NT2/D1 (cell line): ENCODE results near the gene GNAL.
A peak's percentile ranks its signal among the peaks of the same experiment; 100 is the strongest.
"Not testable (repeated sequence)": the region's sequence is repeated elsewhere in the genome, so short reads cannot be mapped to it uniquely, and the experiment has no call there.

ENCODE experiments used
- DNase-seq: peaks from one replicate; pipeline ENCODE4 v3.0.0-alpha.2; 2011; ENCODE audit warnings: low read depth, low spot score
- H3K27me3 ChIP-seq: 2 replicates; pipeline ENCODE4 v1.6.0; 2011; ENCODE audit warnings: mild to moderate bottlenecking; ENCODE audit not compliant: insufficient read length, insufficient read depth
- H3K36me3 ChIP-seq: 2 replicates; pipeline ENCODE4 v1.6.1; 2011; ENCODE audit warnings: mild to moderate bottlenecking, low read length, mixed read lengths; ENCODE audit not compliant: insufficient read depth, insufficient read length
- H3K4me1 ChIP-seq: 2 replicates; pipeline ENCODE4 v1.5.1; 2011; ENCODE audit not compliant: insufficient read depth, insufficient read length
- H3K4me3 ChIP-seq: 2 replicates; pipeline ENCODE4 v1.5.1; 2011; ENCODE audit warnings: low read depth; ENCODE audit not compliant: insufficient read length
- H3K9ac ChIP-seq: 2 replicates; pipeline ENCODE4 v1.6.0; 2011; ENCODE audit warnings: low read depth; ENCODE audit not compliant: insufficient read length
- H3K9me3 ChIP-seq: 2 replicates; pipeline ENCODE4 v1.5.1; 2011; ENCODE audit warnings: mild to moderate bottlenecking, low read length; ENCODE audit not compliant: insufficient read depth
- SUZ12 ChIP-seq: IDR thresholded peaks from 2 replicates; pipeline ENCODE4 v1.6.1; 2011; ENCODE audit not compliant: insufficient read length, insufficient read depth; ENCODE audit errors: extremely low read depth
- YY1 ChIP-seq: IDR thresholded peaks from 2 replicates; pipeline ENCODE4 v1.6.1; 2011; ENCODE audit not compliant: insufficient read length, insufficient read depth
- ZNF274 ChIP-seq: IDR thresholded peaks from 2 replicates; pipeline ENCODE4 v1.6.1; 2011; ENCODE audit warnings: mild to moderate bottlenecking, low read depth, low read length

Gene GNAL

GRCh38 chr18:11849841-11850634 lies 161.0 kb downstream of the GNAL start:
- peaks cover 5% of the 10 kb centered on the region for H3K36me3 ChIP-seq
- H3K27me3 ChIP-seq = no peaks in the 10 kb centered on the region
- H3K4me1 ChIP-seq = peaks cover 3% of the 10 kb centered on the region
- H3K4me3 ChIP-seq = no peak overlapping the region
- TF ChIP-seq ZNF274 (no peak), SUZ12 (no peak), YY1 (no peak)
- no peak for DNase-seq
- H3K9me3 ChIP-seq = no peaks in the 10 kb centered on the region
- H3K9ac ChIP-seq = no peak overlapping the region

DNA sequence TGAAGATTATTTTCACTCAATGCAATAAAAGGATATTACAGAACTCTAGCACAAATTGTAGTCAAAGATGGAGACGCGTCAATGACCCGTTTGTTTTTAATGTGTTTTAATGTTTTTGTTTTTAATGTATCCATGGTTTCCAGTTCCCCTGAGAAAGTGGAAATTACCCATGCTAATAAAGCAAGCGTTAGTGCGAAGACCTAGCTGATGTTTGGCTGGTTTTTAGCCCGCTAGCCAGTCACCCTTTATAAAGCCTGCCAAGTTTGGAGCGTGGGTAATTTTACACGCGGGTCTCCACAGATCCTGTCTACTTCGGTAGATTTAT lies 161.7 kb downstream of the GNAL start:
- Histone ChIP-seq H3K9ac (peak overlapping the region; percentile 46), H3K4me1 (peaks cover 3% of the 10 kb centered on the region), H3K4me3 (peak overlapping the region; percentile 90), H3K27me3 (no peaks in the 10 kb centered on the region), H3K36me3 (peaks cover 5% of the 10 kb centered on the region), H3K9me3 (no peaks in the 10 kb centered on the region)
- no peak for DNase-seq
- TF ChIP-seq SUZ12 (no peak), ZNF274 (no peak), YY1 (no peak)

DNA sequence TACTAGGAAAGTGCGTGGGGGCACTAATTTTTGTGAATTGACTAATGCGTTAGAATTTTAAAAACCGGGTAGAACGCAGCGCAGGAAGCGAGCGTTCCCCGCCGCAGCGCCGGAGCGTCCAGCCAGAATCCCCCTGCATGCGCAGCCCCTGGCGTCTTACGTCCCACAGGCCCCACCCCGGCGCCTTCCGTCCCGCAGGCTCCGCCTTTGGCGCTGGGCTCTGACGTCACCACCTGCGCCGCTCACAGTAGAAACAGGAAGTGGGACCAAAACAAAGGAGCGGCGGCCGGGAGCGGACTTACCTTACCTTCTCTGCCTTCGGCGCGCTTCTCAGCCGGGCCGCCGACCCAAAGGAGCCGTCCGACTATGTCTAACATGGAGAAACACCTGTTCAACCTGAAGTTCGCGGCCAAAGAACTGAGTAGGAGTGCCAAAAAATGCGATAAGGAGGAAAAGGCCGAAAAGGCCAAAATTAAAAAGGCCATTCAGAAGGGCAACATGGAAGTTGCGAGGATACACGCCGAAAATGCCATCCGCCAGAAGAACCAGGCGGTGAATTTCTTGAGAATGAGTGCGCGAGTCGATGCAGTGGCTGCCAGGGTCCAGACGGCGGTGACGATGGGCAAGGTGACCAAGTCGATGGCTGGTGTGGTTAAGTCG lies 162.2 kb downstream of the GNAL start, which contains the start of gene CHMP1B:
Gene CHMP1B (plus strand): TSS at position 268 of the 660 bp plus-strand sequence. CDS start 99 bp downstream, at position 367.
- TF ChIP-seq YY1 = no peak
- TF ChIP-seq SUZ12 = no peak
- TF ChIP-seq ZNF274 = no peak
- H3K4me3 ChIP-seq = peak within 1 kb of the TSS; percentile 90
- H3K36me3 ChIP-seq = peaks cover 5% of the 10 kb centered on the region
- peak within 1 kb of the TSS; percentile 90 for H3K9ac ChIP-seq
- DNase-seq = peak; percentile 91
- no peaks in the 10 kb centered on the region for H3K9me3 ChIP-seq
- H3K27me3 ChIP-seq = no peaks in the 10 kb centered on the region
- H3K4me1 ChIP-seq = peaks cover 3% of the 10 kb centered on the region

- peaks cover 3% of the 10 kb centered on the region for H3K4me1 ChIP-seq
- H3K9me3 ChIP-seq = no peaks in the 10 kb centered on the region
- TF ChIP-seq YY1 (no peak), SUZ12 (no peak), ZNF274 (no peak)
- DNase-seq = no peak
- peaks cover 5% of the 10 kb centered on the region for H3K36me3 ChIP-seq
- H3K4me3 ChIP-seq = peak overlapping the region; percentile 90
- H3K27me3 ChIP-seq = no peaks in the 10 kb centered on the region
- peak overlapping the region; percentile 90 for H3K9ac ChIP-seq
These were observed 162.8 kb downstream of the GNAL start for GRCh38 chr18:11851806-11852337.

DNA sequence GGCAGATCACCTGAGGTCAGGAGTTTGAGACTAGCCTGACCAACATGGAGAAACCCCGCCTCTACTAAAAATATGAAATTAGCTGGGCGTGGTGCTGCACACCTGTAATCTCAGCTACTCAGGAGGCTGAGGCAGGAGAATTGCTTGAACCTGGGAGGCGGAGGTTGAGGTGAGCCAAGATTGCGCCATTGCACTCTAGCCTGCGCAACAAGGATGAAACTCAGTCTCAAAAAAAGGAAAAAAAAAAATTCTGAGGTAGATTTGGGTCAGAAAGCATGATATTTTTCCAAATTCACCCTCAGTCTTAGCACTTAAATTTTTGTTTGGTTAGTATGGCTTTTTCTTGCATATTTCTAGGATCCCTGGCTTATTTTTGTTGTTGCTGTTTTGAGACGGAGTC lies 165.5 kb downstream of the GNAL start:
- H3K4me3 ChIP-seq, H3K36me3 ChIP-seq, H3K4me1 ChIP-seq, DNase-seq, H3K9me3 ChIP-seq, H3K27me3 ChIP-seq, H3K9ac ChIP-seq: not testable (repeated sequence)

DNA sequence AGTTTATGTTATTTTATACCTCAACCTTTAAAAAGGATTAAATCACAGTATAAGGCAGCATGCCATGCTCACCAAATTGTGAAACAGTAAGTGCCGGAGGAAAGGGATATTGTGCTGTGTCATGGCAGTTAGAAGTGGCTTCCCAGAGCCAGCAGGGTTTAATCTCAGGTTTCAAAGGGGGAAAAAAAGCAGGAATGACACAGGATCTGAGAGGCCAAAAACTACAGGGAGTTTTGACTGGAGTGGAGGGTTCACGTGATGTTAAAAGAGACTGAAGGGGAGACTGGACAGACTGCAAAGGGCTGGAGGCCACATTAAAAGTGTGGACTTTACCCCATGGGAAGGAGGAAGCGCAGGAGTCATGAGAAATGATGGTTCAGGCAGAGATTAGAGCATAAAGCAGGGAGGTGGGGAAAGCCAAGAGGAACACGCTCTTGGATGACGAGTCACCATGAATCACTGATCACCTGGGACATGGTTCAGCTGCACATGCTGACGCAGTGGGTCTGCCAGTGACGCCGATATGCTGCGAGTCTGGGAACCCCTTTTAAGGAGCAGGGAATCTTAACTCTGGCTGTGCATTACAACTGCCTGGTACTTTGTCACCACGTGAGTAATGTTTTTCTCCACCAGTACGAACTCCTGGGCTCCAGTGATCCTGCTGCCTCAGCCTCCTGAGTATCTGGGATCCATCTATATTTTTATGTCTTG lies 168.3 kb downstream of the GNAL start:
- Histone ChIP-seq H3K9me3 (no peaks in the 10 kb centered on the region), H3K4me3 (peak overlapping the region; percentile 28), H3K4me1 (no peaks in the 10 kb centered on the region), H3K36me3 (peaks cover 5% of the 10 kb centered on the region), H3K9ac (peak overlapping the region; percentile 58), H3K27me3 (no peaks in the 10 kb centered on the region)
- TF ChIP-seq ZNF274 = no peak
- no peak for DNase-seq

- Histone ChIP-seq H3K4me1 (no peaks in the 10 kb centered on the region), H3K4me3 (no peak overlapping the region), H3K36me3 (peaks cover 5% of the 10 kb centered on the region), H3K27me3 (no peaks in the 10 kb centered on the region), H3K9me3 (no peaks in the 10 kb centered on the region), H3K9ac (no peak overlapping the region)
- DNase-seq = no peak
- TF ChIP-seq SUZ12 (no peak), YY1 (no peak), ZNF274 (no peak)
These were observed 170.3 kb downstream of the GNAL start for GRCh38 chr18:11859282-11859830.
